MG63 (cell line): ENCODE data around the gene BAK1. TPM values are rescaled to one million over a fixed set of nuclear protein-coding genes. Genes with fewer than 3 reads are reported as not detected.
"Not testable (repeated sequence)": the region's sequence is repeated elsewhere in the genome, so short reads cannot be mapped to it uniquely, and the experiment has no call there.

Experiments
- DNase-seq: peaks from one replicate; pipeline ENCODE4 v3.0.0-alpha.2; 2020
- H3K27me3 ChIP-seq: fragments of 250-450 bp; sonication (Bioruptor Pico); 2 replicates; pipeline ENCODE4 v1.5.1; 2020; ENCODE audit warnings: mild to moderate bottlenecking, moderate library complexity
- H3K36me3 ChIP-seq: fragments of 250-450 bp; sonication (Bioruptor Pico); 2 replicates; pipeline ENCODE4 v1.5.1; 2020; ENCODE audit warnings: mild to moderate bottlenecking, moderate library complexity
- H3K4me3 ChIP-seq: fragments of 250-450 bp; sonication (Bioruptor Pico); 2 replicates; pipeline ENCODE4 v1.5.1; 2020; ENCODE audit warnings: mild to moderate bottlenecking, moderate library complexity
- H3K9me3 ChIP-seq: fragments of 250-450 bp; sonication (Bioruptor Pico); 2 replicates; pipeline ENCODE4 v1.5.1; 2020; ENCODE audit warnings: mild to moderate bottlenecking, moderate library complexity
- total RNA-seq: library from RNA; depleted of rRNA; stranded (reverse); fragments of >200 nt; shearing (Covaris generic); gene quantifications from 2 replicates; pipeline ENCODE4 v1.2.3, GENCODE V29; 2014; ENCODE audit warnings: low replicate concordance

Gene BAK1
- total RNA-seq, 1 experiment from 2014 or later: 21.8 TPM

DNA sequence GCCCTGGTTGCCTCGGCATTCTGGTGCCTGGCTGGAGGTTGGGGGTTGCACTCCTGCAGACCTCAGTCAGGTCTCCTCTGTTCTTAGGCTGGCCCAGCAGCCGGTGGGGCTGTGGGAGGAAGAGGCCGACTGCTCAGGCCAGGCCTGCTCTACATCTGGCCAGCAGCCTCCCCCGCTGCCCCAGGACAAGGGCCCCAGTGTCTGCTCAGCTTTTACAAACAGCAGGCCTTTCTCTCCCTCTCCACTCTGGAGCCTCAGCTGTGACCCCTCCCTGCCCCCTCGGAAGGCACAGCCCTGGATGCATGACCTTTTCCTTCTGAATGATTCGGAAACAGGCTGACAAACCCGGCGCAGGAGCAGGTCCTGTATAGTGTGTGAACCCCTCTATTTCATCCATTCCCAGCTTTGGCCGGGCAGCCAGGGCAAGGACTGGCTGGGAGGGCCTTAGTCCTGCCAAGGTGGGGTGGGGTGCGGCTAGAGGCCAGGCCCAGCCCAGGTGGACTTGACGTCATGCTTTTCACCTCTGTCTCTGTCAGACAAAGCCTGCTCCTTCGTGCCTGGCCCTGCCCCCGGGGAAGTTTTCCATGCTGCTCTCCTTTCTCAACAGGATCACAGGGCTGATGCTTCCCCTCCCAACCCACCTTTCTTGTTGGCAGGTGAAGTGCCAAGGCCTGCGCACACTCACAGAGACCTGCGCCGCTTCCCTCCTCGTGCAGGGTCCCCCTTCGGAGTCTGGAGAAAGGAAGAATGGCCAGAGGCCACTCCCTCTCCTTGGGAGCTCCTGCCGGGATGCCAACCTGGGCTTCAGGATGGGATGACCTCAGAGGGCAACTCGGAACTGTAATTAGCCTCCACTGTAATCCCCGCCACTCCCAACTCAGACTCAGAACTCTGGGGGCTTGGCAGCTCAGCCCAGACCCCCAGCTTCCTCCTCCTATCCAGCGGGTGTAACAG is 31.0 kb upstream of the BAK1 start:
- no peak for DNase-seq
- no peak overlapping the region for H3K4me3 ChIP-seq

DNA sequence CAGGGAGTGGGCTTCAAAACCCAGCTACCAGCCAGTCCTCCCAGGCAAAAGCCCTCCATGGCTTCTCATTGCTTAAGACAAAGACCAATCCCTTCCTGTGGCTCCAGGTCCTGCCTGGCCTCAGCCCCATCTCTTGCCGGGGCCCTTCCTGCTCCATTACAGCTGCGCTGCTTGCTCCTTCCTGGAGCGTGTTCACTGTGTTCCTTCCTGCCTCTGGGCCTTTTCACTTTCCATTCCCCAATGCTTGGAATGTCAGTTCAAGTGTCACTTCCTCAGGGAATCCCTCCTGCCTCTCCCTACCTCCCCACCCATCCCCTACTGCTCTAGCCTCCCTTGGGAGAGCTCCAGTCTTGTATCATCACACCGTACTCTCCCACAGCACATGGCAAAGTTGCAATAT is 30.0 kb upstream of the BAK1 start:
- no peak overlapping the region for H3K4me3 ChIP-seq
- H3K36me3 ChIP-seq: no peaks in the 10 kb centered on the region
- no peaks in the 10 kb centered on the region for H3K9me3 ChIP-seq
- no peaks in the 10 kb centered on the region for H3K27me3 ChIP-seq
- DNase-seq: no peak

More for the DNA sequence above, 31.0 kb upstream of the BAK1 start:
- Histone ChIP-seq H3K27me3 (no peaks in the 10 kb centered on the region), H3K36me3 (no peaks in the 10 kb centered on the region), H3K9me3 (no peaks in the 10 kb centered on the region)

DNA sequence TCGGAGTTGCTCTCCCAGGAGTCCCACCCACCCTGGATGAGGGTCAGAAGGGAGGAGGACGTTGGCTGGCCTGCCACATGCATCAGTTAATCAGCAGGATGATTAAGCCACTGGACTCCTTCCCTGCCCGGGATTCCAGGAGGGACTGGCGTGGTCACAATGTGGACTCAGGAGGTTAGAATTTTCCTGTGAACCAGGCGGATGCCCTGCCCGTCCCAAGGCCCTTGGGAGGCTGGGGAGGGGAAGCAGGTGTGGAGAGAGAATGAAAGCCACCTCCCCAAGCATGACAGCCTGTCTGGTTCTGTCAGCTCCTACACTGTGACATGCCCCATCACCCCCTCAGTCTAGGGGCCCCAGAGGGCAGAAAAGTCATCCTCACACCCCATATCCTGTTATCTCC is 29.5 kb upstream of the BAK1 start:
- no peaks in the 10 kb centered on the region for H3K27me3 ChIP-seq
- peak; percentile 87 for DNase-seq
- no peaks in the 10 kb centered on the region for H3K36me3 ChIP-seq
- H3K4me3 ChIP-seq: no peak overlapping the region
- H3K9me3 ChIP-seq: no peaks in the 10 kb centered on the region

DNA sequence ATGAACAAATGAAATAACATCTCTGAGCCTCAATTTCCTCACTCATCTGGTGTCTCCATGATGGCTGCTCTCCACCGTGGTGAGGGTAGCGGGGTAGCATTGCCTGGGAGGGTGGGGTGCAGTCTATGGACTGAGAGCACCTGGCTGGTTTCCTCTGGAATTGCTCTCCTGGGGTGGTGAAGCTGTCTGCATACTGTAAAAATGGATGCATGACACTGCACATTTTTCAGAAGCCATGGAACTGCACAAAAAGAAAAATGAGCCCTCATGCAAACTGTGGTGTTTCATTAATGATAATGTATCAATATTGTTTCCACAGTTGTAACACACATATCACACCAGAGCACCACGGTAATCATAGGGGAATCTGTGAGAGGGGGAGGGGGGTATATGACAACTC is 28.9 kb upstream of the BAK1 start:
- Histone ChIP-seq H3K27me3 (no peaks in the 10 kb centered on the region), H3K36me3 (no peaks in the 10 kb centered on the region), H3K9me3 (no peaks in the 10 kb centered on the region), H3K4me3 (no peak overlapping the region)
- no peak for DNase-seq

DNA sequence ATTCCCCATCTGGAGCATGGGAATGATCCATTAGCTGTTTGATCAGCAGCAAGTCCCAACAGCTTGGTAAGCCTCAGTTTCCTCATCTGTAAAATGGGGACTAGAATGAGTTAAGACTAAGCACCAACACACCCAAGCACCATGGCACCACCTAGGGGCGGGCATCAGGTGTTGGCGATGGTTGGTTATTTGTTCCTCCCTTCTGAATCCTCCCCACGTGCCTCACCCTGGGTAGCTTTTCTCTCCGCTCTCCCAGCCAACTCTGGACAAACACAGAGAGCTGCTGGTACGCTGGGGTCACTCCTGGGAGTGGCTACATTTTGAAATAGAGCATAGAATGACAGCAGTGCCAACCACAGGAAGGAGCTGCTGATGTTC is 27.7 kb upstream of the BAK1 start:
- DNase-seq: no peak
- no peaks in the 10 kb centered on the region for H3K36me3 ChIP-seq
- no peak overlapping the region for H3K4me3 ChIP-seq
- no peaks in the 10 kb centered on the region for H3K9me3 ChIP-seq
- no peaks in the 10 kb centered on the region for H3K27me3 ChIP-seq

DNA sequence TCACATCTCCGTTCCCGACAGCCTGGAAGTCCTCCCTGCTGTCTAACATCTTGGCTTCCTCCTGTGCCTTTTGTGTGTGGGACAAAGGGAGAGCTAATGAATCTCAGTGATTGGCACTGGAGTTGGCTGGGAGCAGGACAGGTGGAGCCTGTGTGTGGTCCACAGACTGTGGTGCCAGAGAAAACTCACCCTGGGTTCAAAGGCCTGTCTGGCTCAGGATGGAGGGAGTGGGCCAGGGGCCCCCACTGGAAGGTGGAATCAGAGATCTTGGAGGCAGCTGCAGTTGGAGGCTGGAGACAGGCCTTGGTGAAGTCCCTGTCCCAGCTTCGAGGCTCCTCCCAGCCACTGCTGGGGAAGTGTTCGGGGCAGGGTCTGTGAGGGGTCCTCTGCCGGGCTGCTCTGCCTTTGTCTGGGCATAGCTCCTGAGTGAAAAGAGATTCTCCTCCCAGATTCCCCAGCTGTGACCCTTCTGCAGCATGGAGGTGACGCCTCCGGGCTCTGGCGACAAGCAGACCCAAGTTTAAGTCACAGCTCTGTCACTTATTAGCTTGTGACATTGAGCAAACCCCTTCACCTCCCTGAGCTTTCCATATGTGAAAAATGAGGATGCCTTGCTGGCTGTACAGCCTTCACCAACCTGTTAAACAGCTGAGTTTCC is 27.2 kb upstream of the BAK1 start:
- Histone ChIP-seq H3K4me3 (no peak overlapping the region), H3K9me3 (no peaks in the 10 kb centered on the region), H3K36me3 (no peaks in the 10 kb centered on the region), H3K27me3 (no peaks in the 10 kb centered on the region)
- DNase-seq: no peak

DNA sequence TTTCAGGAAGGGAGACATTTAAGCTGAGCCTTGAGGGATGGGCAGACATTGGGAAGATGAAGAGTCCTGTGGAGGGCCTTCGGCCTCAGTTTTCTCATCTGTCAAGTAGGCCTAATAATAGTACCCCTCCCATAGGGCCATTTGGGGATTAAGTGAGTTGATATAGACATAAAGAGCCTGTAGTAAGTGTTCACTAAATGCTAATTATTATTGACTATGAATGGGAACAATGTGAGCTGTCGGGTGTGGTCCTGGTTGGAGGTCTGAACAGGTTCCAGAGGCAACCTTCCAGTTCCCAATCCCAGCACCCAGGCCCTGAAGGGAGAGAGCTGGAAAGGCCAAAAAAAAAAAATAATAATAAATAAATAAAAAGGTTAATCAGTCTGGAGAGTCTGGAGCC is 26.6 kb upstream of the BAK1 start:
- H3K4me3 ChIP-seq: no peak overlapping the region
- H3K36me3 ChIP-seq: no peaks in the 10 kb centered on the region
- H3K27me3 ChIP-seq: no peaks in the 10 kb centered on the region
- H3K9me3 ChIP-seq: no peaks in the 10 kb centered on the region
- DNase-seq: no peak

DNA sequence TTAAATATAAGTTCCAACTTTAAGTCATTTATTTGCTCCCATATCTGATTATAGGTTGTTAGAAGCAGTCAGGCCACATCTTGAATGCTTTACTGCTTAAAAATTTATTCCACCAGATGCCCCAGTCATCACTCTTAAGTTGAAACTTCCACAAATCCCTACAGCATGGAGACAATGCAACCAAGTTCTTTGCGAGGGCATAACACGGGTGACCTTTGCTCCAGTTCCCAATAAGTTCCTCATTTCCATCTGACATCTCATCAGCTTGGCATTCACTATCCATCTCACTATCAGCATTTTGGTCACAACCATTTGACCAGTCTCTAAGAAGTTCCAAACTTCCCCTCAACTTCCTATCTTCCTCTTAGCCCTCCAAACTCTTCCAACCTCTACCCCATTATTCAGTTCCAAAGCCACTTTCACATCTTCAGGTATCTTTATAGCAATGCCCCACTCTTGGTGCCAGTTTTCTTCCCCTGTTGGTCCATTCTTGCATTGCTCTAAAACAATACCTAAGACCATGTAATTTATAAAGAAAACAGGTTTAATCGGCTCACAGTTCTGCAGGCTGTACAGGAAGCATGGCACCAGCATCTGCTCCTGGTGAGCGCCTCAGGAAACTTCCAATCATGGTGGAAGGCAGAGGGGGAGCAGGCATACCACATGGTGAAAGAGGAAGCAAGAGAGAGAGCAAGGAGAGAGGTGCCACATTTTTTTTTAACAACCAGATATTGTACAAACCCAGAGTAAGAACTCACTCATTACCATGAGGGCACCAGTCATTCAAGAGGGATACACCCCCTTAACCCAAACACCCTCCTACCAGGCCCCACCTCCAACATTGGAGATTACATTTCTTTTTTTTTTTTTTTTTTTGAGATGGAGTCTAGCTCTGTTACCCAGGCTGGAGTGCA is 25.1 kb upstream of the BAK1 start:
- DNase-seq: no peak
- no peaks in the 10 kb centered on the region for H3K27me3 ChIP-seq
- no peaks in the 10 kb centered on the region for H3K36me3 ChIP-seq
- no peaks in the 10 kb centered on the region for H3K9me3 ChIP-seq
- no peak overlapping the region for H3K4me3 ChIP-seq

DNA sequence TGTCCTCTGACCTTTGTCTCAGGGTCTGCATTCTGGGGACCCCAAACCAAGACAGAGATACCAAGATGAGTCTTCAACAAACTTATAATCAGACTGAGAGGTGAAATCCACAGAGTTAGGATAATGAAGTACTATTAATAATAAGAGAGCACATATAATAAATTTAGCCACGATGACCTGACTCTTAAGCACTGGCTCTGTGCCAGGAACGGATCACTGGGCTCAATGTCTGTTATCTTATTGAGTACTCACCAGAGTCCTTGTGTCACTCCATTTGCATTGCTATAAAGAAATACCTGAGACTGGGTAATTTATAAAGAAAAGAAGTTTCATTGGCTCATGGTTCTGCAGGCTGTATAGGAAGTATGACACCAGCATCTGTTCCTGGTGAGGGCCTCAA is 22.1 kb upstream of the BAK1 start:
- Histone ChIP-seq H3K36me3 (no peaks in the 10 kb centered on the region), H3K4me3 (no peak overlapping the region), H3K9me3 (no peaks in the 10 kb centered on the region), H3K27me3 (no peaks in the 10 kb centered on the region)
- no peak for DNase-seq

DNA sequence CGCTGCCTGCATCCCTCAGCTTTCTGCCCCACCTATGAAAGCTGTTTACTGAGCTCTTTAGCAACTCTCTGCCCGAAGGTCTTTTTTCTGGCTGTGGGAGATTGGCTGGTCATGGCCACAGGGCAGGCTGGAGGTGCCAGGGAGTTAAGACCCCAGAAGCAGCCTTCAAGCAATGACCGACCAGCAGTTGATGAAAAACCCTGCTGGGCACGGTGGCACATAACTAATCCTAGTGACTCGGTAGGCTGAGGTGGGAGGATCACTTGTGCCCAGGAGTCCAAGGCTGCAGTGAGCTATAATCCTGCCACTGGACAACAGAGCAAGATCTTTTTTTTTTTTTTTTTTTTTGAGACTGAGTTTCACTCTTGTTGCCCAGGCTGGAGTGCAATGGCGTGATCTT is 20.7 kb upstream of the BAK1 start:
- H3K36me3 ChIP-seq: no peaks in the 10 kb centered on the region
- no peak overlapping the region for H3K4me3 ChIP-seq
- H3K9me3 ChIP-seq: no peaks in the 10 kb centered on the region
- DNase-seq: no peak
- H3K27me3 ChIP-seq: no peaks in the 10 kb centered on the region

DNA sequence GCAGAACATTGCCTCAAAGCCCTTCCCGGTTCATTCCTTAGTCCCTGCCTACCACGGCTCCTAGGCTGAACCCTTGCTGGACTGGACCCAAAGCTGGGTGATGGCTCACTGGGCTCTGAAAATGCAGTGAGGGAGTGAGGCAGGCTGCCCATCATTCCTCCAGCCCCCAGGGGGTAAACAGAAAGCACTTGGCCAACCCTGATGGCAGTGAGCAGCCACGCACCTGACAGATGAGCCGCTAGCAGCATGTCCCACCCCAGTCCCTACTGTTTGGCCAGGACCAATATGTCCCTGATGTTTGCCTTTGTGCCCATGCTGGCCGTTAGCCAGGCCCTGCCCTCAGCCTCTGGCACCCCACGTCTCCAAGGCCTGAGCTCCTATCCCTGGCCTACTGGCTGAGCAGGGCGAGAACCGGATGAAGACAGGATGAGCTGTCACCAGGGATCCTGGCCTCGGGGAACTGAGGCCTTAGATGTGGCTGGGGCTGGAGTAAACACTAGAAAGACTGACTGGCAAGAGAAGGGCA is 19.4 kb upstream of the BAK1 start:
- no peak overlapping the region for H3K4me3 ChIP-seq
- H3K36me3 ChIP-seq: no peaks in the 10 kb centered on the region
- no peaks in the 10 kb centered on the region for H3K27me3 ChIP-seq
- no peaks in the 10 kb centered on the region for H3K9me3 ChIP-seq
- peak; percentile 75 for DNase-seq

DNA sequence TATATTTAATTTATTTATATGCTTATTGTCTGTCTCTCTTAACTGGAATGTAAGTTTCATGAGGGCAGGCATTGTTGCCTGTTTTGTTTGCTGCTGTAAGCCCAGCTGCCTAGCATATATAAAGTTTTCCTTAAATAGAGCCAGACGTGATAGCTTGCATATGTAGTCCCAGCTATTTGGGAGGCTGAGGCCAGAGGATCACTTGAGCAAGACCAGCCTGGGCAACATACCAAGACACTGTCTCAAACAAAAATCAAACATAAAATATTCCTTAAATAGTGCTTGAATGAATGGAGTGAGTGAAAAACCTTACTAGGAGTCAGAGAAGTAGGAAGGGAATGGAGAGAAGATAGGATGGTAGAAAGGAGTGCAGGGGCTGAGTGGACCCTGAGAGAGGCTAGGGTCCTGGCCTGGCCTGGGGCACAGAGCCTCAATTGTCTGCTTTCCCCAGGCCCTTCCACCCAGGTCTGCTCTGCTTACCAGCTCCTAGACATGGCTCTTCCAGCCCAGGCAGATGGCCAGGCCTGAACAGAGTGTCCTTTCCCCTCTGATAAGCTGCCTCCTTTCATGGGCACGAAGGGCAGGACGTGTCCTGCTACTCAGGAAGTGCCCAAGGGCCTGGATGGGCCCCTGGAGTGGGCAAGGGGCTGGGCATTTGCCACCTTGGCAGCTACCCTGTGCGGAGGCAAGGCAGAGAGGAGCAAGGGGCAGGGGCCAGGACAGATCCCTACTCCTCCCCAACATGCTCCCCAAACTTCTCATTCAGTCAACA is 17.7 kb upstream of the BAK1 start:
- DNase-seq: no peak
- no peaks in the 10 kb centered on the region for H3K36me3 ChIP-seq
- H3K27me3 ChIP-seq: no peaks in the 10 kb centered on the region
- no peak overlapping the region for H3K4me3 ChIP-seq
- H3K9me3 ChIP-seq: no peaks in the 10 kb centered on the region

DNA sequence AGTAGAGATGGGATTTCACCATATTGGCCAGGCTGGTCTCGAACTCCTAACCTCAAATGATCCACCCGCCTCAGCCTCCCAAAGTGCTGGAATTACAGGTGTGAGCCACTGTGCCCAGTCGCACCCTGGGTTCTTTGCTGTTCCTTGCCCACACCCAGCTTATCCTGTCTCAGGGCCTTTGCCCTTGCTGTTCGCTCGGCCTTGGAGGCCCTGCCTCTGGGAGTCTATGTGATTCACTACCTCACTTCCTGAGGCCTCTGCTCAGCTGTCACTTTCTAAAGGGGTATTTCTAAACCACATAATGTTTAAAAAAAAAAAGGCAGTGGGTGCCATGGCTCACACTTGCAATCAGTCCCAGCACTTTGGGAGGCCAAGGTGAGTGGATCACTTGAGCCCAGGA is 16.8 kb upstream of the BAK1 start:
- H3K36me3 ChIP-seq, H3K9me3 ChIP-seq, H3K4me3 ChIP-seq, DNase-seq, H3K27me3 ChIP-seq: not testable (repeated sequence)

DNA sequence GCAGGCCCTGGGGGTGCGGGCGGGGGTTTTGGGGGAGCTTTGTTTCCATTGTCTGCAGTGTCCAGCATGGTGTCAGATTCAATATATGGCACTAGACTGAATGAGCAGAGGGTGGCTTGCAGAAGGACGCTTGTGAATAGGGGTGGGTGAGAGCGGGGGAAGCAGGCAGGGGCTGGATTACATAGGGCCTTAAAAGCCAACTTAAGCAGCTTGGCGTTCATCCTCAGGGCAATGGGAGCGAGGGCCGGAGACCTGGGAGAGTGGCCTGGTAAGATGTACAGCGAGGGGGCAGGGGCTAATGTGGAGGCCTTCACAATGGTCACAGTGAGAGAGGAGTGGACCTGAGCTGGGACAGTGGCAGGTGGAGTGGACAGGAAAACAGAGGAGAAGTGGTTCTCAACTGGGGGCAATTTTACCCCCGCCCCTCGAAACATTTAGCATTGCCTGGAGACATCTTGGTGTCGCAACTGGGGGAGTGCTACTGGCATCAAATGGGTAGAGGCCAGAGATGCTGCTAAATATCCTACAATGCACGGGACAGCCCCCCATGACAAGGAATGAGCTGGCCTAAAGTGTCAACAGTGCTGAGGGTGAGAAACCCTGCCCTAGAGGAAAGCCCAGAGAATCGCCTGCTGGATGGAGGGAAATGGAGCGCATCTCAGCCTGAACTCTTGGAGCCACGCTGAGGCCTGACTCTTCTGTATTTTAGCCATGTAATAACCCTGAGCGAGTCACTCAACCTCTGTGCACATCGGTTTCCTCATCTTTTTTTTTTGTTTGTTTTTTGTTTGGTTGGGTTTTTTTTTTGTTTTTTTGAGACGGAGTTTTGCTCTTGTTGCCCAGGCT is 15.1 kb upstream of the BAK1 start:
- H3K27me3 ChIP-seq: no peaks in the 10 kb centered on the region
- no peak overlapping the region for H3K4me3 ChIP-seq
- no peaks in the 10 kb centered on the region for H3K36me3 ChIP-seq
- DNase-seq: peak; percentile 36
- no peaks in the 10 kb centered on the region for H3K9me3 ChIP-seq

DNA sequence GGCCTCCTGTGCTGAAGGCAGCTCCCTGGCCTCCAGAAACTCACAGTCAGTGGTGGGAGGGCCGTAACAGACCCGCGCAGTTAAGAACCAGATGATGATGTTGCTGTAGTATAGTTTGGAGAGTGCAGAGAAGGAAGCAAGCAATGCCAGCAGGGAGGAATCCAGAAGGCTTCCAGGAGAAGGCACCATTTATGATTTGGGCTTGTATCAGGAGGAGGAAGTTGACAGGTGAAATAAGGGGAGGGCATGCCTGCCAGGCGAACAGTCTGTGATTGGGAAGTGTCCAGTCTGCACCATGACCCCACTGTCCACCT is 13.3 kb upstream of the BAK1 start:
- Histone ChIP-seq H3K27me3 (no peaks in the 10 kb centered on the region), H3K36me3 (no peaks in the 10 kb centered on the region), H3K9me3 (no peaks in the 10 kb centered on the region), H3K4me3 (no peak overlapping the region)
- DNase-seq: no peak
